HG03460 (cell line): ENCODE measurements around the gene GPR3.
A peak's percentile ranks its signal among the peaks of the same experiment; 100 is the strongest.

Source experiments
- ATAC-seq: cut with Tn5 transposase; IDR thresholded peaks from one replicate; pipeline ENCODE4 v1.9.1; 2021; ENCODE audit not compliant: unreplicated experiment

The GPR3 gene, protein sequence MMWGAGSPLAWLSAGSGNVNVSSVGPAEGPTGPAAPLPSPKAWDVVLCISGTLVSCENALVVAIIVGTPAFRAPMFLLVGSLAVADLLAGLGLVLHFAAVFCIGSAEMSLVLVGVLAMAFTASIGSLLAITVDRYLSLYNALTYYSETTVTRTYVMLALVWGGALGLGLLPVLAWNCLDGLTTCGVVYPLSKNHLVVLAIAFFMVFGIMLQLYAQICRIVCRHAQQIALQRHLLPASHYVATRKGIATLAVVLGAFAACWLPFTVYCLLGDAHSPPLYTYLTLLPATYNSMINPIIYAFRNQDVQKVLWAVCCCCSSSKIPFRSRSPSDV

DNA sequence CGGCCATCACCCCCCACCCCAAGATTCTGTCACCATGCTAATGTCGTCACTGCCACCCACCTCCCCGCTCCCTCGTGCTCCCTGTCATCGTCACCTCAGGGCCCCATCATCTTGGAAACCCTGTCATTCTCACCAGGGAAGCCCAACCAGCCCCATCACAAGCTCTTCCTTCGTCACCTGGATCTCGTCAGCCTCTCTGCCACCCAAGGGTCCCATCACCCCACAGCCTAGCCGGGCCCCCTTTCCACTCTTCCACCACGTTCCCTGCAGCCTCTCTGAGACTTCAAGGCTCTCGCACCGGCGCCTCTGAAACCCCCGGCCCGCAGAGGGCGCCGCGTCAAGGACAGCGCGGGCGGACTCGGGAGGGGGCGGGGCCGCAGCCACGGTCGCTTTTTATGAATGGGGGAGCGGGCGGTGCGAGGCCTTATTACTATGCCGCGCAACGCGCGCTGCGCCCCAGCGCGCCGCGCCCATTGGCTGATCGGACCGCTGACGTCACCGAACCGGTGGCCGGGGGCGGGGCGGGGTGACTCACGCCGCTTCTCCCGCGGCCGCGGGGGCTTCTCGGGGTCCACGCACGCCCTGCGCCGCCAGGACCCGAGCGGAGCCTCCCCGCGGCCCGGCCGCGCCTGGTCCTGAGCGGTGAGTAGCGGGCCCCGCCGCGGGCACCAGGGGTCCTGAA is at the start of gene GPR3:
GPR3 (plus strand) TSS at position 527 of the 682 bp plus-strand sequence. CDS start 1,177 bp downstream, outside the sequence.
- peak; percentile 71 for ATAC-seq

DNA sequence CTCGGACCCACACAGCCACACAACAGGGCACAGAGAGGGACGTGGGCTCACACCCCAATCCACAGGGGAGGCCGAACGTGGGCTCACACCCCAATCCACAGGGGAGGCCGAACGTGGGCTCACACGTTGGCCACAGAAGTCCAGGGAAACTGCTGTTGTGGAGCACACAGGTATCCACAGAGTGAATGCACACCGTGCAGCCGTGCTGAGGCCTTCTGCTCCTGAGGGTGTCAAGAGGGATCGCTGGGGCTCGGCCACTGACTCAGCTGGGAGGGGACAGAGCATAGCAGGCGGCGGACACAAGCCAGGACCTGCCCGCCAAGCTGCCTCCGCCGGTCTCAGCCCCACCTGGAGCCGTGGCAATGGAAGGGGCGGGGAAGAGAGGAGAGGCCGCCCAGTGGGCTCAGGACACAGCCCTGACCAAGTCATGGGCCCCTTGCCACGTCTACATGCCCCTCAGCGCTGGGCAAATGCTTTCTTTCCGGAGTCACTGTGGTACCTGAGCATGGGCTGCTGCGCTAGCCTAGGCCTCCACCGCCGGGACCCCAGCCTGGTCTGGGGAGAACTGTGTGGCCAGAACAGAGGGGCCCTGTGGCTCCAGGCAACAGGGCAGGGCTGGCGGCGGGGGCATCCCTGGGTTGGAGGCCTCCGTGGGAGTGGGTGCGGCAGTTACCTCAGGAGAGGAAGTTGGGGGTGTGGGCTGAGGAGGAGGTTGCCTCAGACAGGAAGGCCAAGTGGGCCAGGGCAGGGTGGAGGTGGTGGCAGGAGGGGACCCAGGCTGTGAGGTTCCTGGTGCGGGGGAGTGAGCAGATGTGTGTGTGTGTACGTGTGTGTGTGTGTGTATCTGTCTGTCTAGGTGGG is 49.4 kb upstream of the GPR3 start:
- ATAC-seq: no peak

DNA sequence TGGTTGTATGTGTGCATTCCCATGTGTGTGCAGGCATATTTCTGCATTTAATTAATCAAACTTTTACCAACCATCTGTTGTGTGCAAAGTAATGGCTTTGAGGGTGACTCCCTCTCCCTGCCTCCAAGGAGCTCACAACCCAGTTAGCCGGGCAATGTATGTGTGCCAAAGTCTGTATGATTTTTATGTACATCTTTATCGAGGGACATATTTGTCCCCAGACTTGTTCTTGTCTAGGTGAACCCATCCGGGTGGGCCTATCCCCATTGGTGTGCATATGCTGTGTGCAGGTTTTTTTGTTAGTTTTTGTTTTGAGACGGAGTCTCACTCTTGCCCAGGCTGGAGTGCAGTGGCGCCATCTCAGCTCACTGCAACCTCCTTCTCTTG is 48.8 kb upstream of the GPR3 start:
- no peak for ATAC-seq

DNA sequence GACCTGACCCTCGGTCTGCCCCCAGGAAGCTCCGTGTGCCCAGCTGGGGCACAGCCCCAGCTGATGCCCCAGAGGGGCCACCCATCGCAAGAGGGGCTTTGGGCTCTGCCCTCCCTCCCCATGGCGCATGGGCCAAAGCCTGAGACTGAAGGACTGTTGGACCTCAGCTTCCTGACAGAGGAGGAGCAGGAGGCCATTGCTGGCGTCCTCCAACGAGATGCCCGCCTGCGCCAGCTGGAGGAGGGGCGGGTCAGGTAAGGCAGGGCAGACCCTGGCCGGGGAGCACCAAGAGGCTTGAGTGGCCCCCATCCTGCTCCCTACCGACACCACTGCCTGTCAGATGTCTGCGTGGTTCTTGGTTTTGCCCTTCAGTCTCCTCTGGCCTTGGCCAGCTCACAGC is 47.1 kb upstream of the GPR3 start:
- ATAC-seq: no peak

DNA sequence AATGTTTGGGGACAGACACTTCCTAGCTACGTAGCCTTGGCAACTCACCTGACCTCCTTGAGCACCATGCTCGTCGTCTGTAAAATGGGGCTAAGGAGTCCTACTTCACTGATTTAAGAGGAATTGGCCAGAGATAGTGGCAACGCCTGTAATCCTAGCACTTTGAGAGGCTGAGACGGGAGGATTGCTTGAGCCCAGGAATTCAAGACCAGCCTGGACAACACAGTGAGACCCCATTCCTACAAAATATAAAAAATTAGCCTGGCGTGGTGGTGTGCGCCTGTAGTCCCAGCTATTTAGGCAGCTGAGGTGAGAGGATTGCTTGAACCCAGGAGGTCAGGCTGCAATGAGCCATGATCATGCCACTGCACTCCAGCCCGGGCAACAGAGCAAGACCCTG is 46.1 kb upstream of the GPR3 start:
- no peak for ATAC-seq

DNA sequence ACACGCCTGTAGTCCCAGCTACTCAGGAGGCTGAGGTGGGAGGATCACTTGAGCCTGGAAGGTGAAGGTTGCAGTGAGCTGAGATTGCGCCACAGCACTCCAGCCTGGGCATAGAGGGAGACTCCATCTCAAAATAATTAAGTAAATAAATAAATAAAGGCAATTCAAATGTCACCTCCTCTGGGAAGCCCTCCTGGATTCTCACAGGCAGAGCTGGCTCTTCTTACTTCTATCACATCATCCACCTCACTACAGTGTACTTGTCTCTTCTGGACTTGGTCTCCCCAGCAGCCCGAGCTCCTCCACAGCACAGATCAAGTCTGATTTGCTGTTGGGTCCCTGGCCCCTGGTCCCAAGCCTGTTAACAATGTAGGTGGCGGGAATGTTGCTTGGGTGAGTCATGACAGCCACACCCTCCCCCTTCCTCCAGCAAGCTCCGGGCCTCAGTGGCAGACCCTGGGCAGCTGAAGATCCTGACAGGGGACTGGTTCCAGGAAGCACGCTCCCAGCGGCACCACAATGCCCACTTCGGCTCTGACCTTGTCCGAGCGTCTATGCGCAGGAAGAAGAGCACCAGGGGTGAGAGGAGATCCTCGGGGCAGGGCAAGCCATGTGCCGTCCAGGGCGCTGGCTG is 45.3 kb upstream of the GPR3 start:
- ATAC-seq: no peak

DNA sequence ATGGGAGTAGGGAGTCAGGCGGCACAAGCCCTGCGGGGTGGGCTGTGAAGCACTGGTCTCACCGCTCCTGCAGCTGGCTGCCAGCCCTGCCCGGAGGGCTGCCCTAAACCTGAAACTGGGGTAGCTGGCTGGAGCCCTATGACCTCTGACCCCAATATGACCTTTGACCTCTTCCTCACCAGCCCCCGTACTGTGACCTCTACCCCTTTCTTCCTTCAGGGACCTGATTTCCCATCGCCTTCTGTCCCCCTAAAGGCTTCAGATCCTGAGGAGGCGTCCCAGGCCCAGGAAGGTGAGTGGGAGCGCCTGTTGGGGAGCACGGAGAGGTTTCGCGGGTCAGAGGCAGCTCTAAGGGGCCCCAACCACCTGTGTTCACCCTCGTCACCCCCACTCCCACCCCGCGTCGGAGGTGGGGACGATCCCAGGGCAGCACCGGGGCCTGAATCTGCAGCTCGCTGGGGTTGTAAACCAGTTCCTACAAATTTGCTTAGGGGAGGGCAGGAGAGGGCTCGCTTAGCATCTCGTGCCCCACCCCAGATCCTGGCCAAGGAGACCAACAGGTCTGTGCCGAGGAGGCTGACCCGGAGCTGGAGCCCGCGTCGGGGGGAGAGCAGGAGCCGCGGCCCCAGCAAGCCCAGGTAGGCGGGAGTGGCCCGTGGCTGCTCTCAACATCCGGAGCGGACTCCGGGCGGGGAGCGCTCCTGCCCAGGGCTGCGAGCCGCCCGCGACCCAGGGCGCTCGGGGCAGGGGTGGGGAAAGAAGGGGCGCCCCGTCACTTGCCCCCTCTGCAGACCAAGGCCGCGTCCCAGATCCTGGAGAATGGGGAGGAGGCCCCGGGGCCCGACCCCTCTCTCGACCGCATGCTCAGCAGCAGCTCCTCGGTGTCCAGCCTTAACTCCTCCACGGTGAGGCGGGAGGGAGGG is 43.3 kb upstream of the GPR3 start:
- ATAC-seq: no peak

DNA sequence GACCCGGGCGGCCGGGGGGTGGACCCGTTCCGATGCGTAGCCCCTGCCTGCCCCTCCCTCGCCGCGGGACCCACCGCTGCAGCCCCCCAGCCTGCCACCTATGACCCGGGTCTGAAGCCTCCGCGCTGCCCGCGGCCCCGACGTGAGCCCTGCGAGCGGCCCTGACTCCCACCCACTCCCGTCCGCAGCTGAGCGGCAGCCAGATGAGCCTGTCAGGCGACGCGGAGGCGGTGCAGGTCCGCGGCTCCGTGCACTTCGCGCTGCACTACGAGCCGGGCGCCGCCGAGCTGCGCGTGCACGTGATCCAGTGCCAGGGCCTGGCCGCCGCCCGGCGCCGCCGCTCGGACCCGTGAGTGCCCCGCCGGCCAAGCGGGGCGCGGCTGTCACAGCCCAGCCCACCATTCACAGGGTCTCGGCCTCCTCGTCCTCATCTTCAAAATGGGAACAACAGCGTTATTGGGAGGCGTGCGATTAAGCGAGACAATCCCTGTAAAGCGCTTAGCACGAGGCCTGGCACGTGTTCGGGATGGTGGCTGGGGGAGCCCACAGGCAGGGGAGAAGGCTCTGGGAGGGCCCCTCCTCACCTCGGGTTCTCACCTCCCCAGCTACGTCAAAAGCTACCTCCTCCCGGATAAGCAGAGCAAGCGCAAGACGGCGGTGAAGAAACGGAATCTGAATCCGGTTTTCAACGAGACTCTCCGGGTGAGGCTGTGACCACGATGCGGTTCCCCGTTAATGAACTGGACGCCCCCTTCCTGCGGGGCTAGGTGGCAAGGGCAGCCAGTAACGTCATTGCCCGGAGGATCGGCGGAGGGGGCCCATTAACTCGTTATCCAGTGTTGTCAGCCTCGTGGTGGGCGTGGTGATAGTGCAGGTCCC is 42.4 kb upstream of the GPR3 start:
- no peak for ATAC-seq

DNA sequence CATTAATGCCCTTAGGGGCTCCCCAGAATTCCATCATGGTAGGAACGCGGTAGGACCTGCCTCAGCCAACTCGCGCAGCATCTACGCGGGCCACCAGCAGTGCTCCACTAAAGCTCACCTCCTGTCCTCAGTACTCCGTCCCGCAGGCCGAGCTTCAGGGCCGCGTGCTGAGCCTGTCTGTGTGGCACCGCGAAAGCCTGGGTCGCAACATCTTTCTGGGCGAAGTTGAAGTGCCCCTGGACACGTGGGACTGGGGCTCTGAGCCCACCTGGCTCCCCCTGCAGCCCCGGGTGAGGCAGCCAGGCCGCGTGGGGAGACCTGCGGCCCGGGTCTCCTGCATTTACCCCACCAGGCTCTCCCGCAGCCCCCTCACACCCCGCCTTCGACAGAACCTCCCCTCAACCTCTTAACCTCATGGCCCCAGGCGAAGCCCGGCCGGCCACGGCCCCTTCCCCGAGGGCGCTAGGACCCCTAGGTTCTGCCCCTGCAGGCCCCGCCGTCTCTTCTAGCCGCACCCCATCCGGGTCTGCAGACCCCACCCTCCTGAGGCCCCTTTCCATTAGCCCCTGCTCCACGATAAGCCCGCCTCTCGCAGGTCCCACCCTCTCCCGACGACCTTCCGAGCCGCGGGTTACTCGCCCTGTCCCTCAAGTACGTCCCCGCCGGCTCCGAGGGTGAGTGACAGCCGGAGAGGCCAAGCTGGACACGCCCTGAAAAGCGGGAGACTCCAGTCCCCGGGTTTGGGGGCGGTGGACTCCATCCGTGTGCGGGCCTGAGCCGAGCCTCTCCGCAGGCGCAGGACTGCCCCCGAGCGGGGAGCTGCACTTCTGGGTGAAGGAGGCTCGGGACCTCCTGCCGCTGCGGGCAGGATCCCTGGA is 41.5 kb upstream of the GPR3 start:
- ATAC-seq: no peak

DNA sequence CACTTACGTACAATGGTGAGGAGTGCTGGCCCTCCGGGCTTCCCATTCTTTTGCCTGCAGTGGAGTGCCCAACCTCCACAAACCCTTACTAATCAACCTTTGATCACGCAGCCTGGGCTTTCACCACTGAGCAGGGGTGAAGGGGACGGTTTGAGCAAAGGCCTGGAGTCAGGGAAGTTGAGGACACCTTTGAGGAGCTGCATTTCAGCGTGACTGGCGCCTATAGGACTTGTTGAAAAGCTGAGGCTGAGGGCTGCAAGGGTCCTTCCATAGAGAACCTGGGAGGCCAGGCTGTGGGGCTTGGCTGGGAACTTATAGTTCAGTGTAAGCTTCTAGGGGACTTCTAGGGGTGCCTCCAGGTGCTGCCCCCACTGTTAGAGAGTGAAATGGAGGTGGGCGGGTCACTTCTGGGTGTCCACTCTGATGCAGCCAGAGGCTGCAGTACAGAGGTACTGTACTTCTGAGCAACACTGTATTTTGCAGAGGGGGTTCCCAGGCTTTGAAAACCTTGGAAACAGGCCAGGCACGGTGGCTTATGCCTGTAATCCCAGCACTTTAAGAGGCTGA is 40.8 kb upstream of the GPR3 start:
- no peak for ATAC-seq

DNA sequence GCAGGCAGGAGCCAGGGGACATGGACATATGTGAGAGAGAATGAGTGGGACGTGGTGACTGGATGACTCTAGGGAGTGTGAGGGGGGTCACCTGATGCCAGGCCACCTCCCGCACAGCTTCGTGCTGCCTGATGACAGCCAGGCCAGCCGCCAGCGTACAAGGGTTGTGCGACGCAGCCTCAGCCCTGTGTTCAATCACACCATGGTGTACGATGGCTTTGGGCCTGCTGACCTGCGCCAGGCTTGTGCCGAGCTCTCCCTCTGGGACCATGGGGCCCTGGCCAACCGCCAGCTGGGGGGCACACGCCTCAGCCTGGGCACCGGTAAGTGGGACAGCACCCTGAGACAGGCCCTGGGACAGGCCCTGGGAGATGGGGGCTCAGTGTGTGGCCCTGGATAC is 39.3 kb upstream of the GPR3 start:
- no peak for ATAC-seq

DNA sequence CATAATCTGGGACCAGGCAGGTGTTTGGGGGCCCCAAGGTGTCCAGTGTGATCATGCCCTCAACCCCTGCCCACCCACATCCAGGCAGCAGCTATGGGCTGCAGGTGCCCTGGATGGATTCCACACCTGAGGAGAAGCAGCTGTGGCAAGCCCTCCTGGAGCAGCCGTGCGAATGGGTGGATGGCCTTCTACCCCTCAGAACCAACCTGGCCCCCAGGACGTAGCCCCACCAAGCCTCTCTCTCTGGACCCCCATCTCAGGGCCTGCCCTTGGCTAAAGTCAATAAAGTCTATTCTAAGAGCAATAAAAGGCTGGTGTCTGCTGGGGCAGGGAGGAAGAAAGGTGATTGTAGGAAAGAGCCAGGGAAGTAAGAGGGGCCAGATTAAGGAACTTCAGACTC is 38.8 kb upstream of the GPR3 start:
- ATAC-seq: no peak

DNA sequence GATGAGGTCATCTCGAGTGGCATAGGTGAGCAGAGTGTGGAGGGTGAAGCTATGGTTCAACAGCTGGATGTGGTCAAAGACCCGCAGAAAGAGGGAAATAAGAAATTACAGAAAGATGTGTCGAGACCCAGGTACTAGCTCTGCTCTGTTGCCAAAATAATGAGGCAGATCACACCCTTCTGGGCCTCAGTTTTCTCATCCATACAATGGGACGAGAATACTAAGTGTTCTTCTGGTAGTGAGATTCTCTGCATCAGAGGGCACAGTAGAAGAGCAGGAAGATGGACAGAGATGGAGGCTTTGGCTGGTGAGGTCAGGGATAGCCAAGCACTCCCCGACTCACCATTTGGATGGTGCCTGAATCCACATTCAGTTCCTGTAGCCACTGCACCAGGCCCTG is 36.7 kb upstream of the GPR3 start:
- no peak for ATAC-seq

DNA sequence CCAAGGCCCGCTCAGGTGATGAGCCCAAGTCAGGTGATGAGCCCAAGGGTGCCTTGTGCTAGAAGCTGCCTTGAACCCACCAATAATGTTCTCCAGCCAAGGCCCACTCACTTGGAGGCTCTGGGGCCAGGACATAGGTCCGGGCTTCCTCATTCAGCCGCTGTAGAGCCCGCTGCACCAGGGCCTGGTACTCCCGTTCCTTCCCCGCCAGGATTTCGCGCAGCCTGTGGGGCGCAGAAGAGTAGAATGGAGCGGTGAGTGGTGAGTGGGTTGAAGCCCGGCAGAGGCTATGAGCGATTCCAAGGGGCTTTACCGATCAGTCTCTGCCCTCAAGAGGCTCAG is 36.2 kb upstream of the GPR3 start:
- ATAC-seq: no peak

DNA sequence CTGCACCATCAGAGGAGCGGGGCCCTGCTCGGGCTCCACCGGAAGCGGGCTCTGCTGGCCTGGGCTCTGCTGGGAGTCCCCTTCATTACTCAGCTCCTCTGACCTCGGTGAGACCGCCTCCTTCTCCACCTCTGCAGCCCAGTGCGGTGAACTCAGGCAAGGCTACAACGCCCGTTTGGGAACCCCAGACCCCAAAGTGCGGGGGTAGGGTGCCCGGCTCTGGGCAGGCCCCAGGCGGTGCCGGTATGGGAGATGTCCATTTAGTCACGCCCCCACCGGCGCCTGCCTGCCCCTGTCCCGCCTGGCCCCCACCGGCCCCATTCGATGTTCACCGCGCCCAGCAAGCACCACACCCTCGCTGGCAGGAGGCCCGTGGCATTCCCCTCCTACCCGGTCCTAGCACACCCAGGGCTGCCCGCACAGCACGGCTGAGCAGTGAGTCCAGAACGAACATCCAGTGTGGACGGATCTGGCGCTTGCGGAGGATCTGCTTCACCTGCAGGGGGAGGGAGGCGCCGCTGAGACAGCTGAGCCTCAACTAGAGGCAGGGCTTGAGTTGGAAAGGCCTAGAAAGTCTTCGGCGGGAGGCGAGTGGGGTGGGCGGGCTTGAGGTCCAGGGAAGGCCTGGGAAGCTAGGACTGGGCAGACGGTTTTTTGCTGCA is 35.7 kb upstream of the GPR3 start:
- ATAC-seq: no peak

DNA sequence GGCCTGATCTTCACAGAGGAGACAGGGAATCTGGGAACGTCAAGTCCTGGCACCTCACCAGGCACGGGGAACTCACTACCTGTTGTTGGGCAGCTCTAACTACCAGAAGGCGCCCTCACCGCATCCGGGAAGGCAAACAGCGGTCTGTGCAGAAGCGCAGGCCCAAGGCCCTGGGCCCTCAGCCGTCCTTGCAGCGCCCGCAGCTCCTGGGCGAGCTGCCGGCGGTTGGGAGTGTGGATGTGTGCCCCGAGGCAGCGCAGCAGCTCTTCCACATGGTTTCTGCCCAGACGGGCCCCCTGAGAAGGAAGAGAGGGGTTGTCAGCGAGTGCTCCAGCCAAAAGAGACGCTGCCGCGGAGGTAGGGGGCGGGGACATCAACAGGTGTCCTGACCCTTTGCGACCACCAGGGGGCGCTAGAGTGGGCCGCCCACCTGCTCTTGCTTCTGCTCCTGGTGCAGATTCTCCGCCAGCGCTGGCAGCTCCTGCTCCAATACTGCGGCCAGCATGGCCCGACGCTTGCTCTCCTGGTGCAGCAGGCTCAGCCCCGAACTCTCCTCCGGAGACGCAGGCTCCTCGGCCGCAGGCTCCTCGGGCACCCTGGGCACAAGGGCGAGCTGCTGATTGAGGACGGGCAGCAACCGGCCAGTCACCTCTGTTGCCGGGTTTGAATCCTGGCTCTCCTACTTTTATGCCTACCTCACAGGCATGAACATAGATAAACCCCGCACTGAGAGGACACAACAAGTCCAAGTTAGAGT is 35.0 kb upstream of the GPR3 start:
- no peak for ATAC-seq
